ENCODE data around the gene BRCC3.

Gene BRCC3

GRCh38 chrX:155070975-155071693 is at the start of gene BRCC3, which contains the start of the genes CMC4 and MTCP1:
BRCC3 (plus strand) TSS chrX:155071508; CDS start chrX:155071528, 20 bp downstream.
CMC4 (minus strand) TSS chrX:155071136; CDS start chrX:155064023, 7,113 bp downstream.
MTCP1 (minus strand) TSS chrX:155071136; CDS start chrX:155066010, 5,126 bp downstream.
- DNase-seq: peak; percentile 40

- no peak for DNase-seq
Observed at GRCh38 chrX:155022585-155022984, 48.7 kb upstream of the BRCC3 start, which contains the start of gene F8. F8 (minus strand) TSS chrX:155022723; CDS start chrX:155022552, 171 bp downstream.

- no peak for DNase-seq
Observed at GRCh38 chrX:155023907-155024833, 47.1 kb upstream of the BRCC3 start.

- no peak for DNase-seq
Observed at GRCh38 chrX:155026420-155026726, 44.9 kb upstream of the BRCC3 start.

GRCh38 chrX:155026727-155027508 is 44.4 kb upstream of the BRCC3 start, which contains the start of gene FUNDC2:
FUNDC2 (plus strand) TSS chrX:155026844; CDS start chrX:155026939, 95 bp downstream.
- peak; percentile 90 for DNase-seq

- DNase-seq: peak; percentile 37
Observed at GRCh38 chrX:155027509-155028066, 43.7 kb upstream of the BRCC3 start.

GRCh38 chrX:155028129-155028528 is 43.2 kb upstream of the BRCC3 start:
- no peak for DNase-seq

GRCh38 chrX:155028877-155029291 is 42.4 kb upstream of the BRCC3 start:
- no peak for DNase-seq

- DNase-seq: no peak
Observed at GRCh38 chrX:155031657-155032056, 39.7 kb upstream of the BRCC3 start.

GRCh38 chrX:155035688-155036087 is 35.6 kb upstream of the BRCC3 start:
- DNase-seq: no peak

GRCh38 chrX:155046129-155046810 is 25.0 kb upstream of the BRCC3 start:
- no peak for DNase-seq

GRCh38 chrX:155046811-155047528 is 24.3 kb upstream of the BRCC3 start:
- DNase-seq: no peak

GRCh38 chrX:155048977-155049619 is 22.2 kb upstream of the BRCC3 start:
- peak; percentile 56 for DNase-seq

GRCh38 chrX:155052738-155053498 is 18.4 kb upstream of the BRCC3 start:
- DNase-seq: no peak

GRCh38 chrX:155053656-155054055 is 17.7 kb upstream of the BRCC3 start:
- no peak for DNase-seq

- DNase-seq: no peak
Observed at GRCh38 chrX:155054255-155054654, 17.1 kb upstream of the BRCC3 start.

GRCh38 chrX:155055494-155055893 is 15.8 kb upstream of the BRCC3 start:
- DNase-seq: no peak

- no peak for DNase-seq
Observed at GRCh38 chrX:155056471-155056870, 14.8 kb upstream of the BRCC3 start.

GRCh38 chrX:155056877-155057792 is 14.2 kb upstream of the BRCC3 start:
- DNase-seq: peak; percentile 37
